Stimulated activated CD8-positive, alpha-beta memory T cell treated with anti-CD3 and anti-CD28 coated beads, Interleukin-15, amount 100 ng/mL, for 4 hours (primary cell): ENCODE data around the gene TFCP2L1.

Experiments used
- DNase-seq, 2 donors: peaks; one replicate each; pipeline ENCODE4 v3.0.0-alpha.2; 2020; ENCODE audit warnings: low read depth in 2 of 2

TFCP2L1 gene

GRCh38 chr2:121266543-121267106 is 18.4 kb downstream of the TFCP2L1 start:
- no peak for DNase-seq

- DNase-seq = no peak
Measured at GRCh38 chr2:121263996-121264715, 20.8 kb downstream of the TFCP2L1 start.

- no peak for DNase-seq
Measured at GRCh38 chr2:121260370-121261154, 24.4 kb downstream of the TFCP2L1 start.

- DNase-seq = no peak
Measured at GRCh38 chr2:121258051-121258450, 27.0 kb downstream of the TFCP2L1 start.

GRCh38 chr2:121257480-121257840 is 27.5 kb downstream of the TFCP2L1 start:
- DNase-seq = no peak

- no peak for DNase-seq
Measured at GRCh38 chr2:121256720-121257479, 28.1 kb downstream of the TFCP2L1 start.

GRCh38 chr2:121255358-121255757 is 29.6 kb downstream of the TFCP2L1 start:
- no peak for DNase-seq

GRCh38 chr2:121254748-121255147 is 30.3 kb downstream of the TFCP2L1 start:
- DNase-seq = no peak

GRCh38 chr2:121253674-121254240 is 31.2 kb downstream of the TFCP2L1 start:
- DNase-seq = no peak

- no peak for DNase-seq
Measured at GRCh38 chr2:121253021-121253673, 31.9 kb downstream of the TFCP2L1 start.

GRCh38 chr2:121251497-121251896 is 33.5 kb downstream of the TFCP2L1 start:
- no peak for DNase-seq

- DNase-seq = no peak
Measured at GRCh38 chr2:121248766-121249343, 36.1 kb downstream of the TFCP2L1 start.

- no peak for DNase-seq
Measured at GRCh38 chr2:121247971-121248370, 37.0 kb downstream of the TFCP2L1 start.

GRCh38 chr2:121247534-121247933 is 37.5 kb downstream of the TFCP2L1 start:
- no peak for DNase-seq

GRCh38 chr2:121246704-121247255 is 38.2 kb downstream of the TFCP2L1 start:
- no peak for DNase-seq

GRCh38 chr2:121245913-121246312 is 39.1 kb downstream of the TFCP2L1 start:
- DNase-seq = no peak

- DNase-seq = no peak
Measured at GRCh38 chr2:121245120-121245820, 39.7 kb downstream of the TFCP2L1 start.

- no peak for DNase-seq
Measured at GRCh38 chr2:121244616-121245015, 40.4 kb downstream of the TFCP2L1 start.

GRCh38 chr2:121243821-121244460 is 41.1 kb downstream of the TFCP2L1 start:
- no peak for DNase-seq
